HEK293T (cell line): ENCODE data around the gene HBQ1.
"Not testable (repeated sequence)": the region's sequence is repeated elsewhere in the genome, so short reads cannot be mapped to it uniquely, and the experiment has no call there.

ENCODE experiments used
- CTCF ChIA-PET: fragments of 350-600 bp; formaldehyde crosslinking; extraction: SDS; loops from one replicate; lab custom pipeline; 2021; ENCODE audit warnings: antibody characterized with exemption, inconsistent platforms; lab: Yijun Ruan, JAX
- POLR2A ChIA-PET: fragments of 350-600 bp; formaldehyde crosslinking; extraction: SDS; loops from one replicate; lab custom pipeline; 2020; ENCODE audit warnings: antibody characterized with exemption, inconsistent platforms; lab: Yijun Ruan, JAX
- DNase-seq: peaks from one replicate; pipeline ENCODE4 v3.0.0; 2012; ENCODE audit warnings: mixed read lengths; ENCODE audit errors: extremely low spot score
- ARNT ChIP-seq: fragments of 450-650 bp; IDR thresholded peaks from 2 replicates; pipeline ENCODE4 v1.6.1; 2017; ENCODE audit warnings: mild to moderate bottlenecking
- BHLHE40 ChIP-seq: fragments of 450-650 bp; IDR thresholded peaks from 2 replicates; pipeline ENCODE4 v1.6.1; 2016; ENCODE audit warnings: mild to moderate bottlenecking, moderate library complexity, borderline replicate concordance
- CTBP1 ChIP-seq: fragments of 450-650 bp; IDR thresholded peaks from 2 replicates; pipeline ENCODE4 v1.6.1; 2016; ENCODE audit warnings: borderline replicate concordance
- ELF4 ChIP-seq: fragments of 450-650 bp; IDR thresholded peaks from 2 replicates; pipeline ENCODE4 v1.6.1; 2017; ENCODE audit warnings: antibody characterized with exemption
- FOXA1 ChIP-seq: fragments of 450-650 bp; IDR thresholded peaks from 2 replicates; pipeline ENCODE4 v1.6.1; 2016; ENCODE audit warnings: mild to moderate bottlenecking
- FOXK2 ChIP-seq: fragments of 450-650 bp; IDR thresholded peaks from 2 replicates; pipeline ENCODE4 v1.6.1; 2016; ENCODE audit warnings: mild to moderate bottlenecking
- FOXM1 ChIP-seq: fragments of 450-650 bp; IDR thresholded peaks from 2 replicates; pipeline ENCODE4 v1.6.1; 2017; ENCODE audit warnings: mild to moderate bottlenecking, borderline replicate concordance
- HDGF ChIP-seq: fragments of 450-650 bp; IDR thresholded peaks from 2 replicates; pipeline ENCODE4 v1.6.1; 2017; ENCODE audit warnings: antibody characterized with exemption, borderline replicate concordance
- L3MBTL2 ChIP-seq: fragments of 450-650 bp; conservative IDR thresholded peaks from 2 replicates; pipeline ENCODE4 v1.6.1; 2016; ENCODE audit warnings: mild to moderate bottlenecking
- LEF1 ChIP-seq: fragments of 450-650 bp; IDR thresholded peaks from 2 replicates; pipeline ENCODE4 v1.6.1; 2017; ENCODE audit warnings: mild to moderate bottlenecking, borderline replicate concordance
- NFRKB ChIP-seq: fragments of 450-650 bp; IDR thresholded peaks from 2 replicates; pipeline ENCODE4 v1.6.1; 2016; ENCODE audit warnings: mild to moderate bottlenecking, moderate library complexity
- SP1 ChIP-seq: fragments of 450-650 bp; IDR thresholded peaks from 2 replicates; pipeline ENCODE4 v1.6.1; 2017
- SUZ12 ChIP-seq: fragments of 450-650 bp; IDR thresholded peaks from 2 replicates; pipeline ENCODE4 v1.6.1; 2016; ENCODE audit warnings: mild to moderate bottlenecking
- TARDBP ChIP-seq: fragments of 450-650 bp; IDR thresholded peaks from 2 replicates; pipeline ENCODE4 v1.6.1; 2016
- ZNF384 ChIP-seq: fragments of 450-650 bp; IDR thresholded peaks from 2 replicates; pipeline ENCODE4 v1.6.1; 2016
- TF ChIP-seq, protein P1 (sequence below): fragments of 450-650 bp; IDR thresholded peaks from 2 replicates; pipeline ENCODE4 v1.6.1; 2016

Gene HBQ1

DNA sequence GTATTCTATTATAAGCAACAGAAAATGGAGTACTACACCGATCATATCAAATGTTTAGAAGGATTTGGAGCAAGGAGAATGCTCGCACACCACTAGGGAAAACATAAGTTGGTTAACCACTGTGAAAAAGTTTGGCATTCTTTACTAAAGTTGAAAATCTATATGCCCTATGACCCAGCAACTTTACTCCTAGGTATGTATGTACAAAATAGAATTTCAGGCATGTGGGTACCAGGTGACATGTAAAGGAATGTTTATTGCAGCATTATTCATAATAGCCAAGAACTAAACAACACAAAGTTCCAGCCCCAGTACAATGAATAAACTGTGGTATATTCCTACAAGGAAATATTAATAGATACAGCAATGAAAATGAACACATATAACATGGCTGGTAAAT is 33.6 kb upstream of the HBQ1 start:
- no peak for TF ChIP-seq SP1
- TF ChIP-seq, protein P1, sequence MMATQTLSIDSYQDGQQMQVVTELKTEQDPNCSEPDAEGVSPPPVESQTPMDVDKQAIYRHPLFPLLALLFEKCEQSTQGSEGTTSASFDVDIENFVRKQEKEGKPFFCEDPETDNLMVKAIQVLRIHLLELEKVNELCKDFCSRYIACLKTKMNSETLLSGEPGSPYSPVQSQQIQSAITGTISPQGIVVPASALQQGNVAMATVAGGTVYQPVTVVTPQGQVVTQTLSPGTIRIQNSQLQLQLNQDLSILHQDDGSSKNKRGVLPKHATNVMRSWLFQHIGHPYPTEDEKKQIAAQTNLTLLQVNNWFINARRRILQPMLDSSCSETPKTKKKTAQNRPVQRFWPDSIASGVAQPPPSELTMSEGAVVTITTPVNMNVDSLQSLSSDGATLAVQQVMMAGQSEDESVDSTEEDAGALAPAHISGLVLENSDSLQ, result no peak
- TF ChIP-seq TARDBP, result no peak
- TF ChIP-seq BHLHE40, result no peak
- TF ChIP-seq FOXK2, result no peak
- TF ChIP-seq LEF1, result no peak
- TF ChIP-seq FOXA1, result no peak
- no peak for TF ChIP-seq NFRKB
- no peak for TF ChIP-seq SUZ12
- TF ChIP-seq ELF4, result no peak
- TF ChIP-seq FOXM1, result no peak
- TF ChIP-seq L3MBTL2, result no peak
- TF ChIP-seq ARNT, result no peak
- no peak for TF ChIP-seq HDGF
- TF ChIP-seq ZNF384, result no peak
- TF ChIP-seq CTBP1, result no peak
- ChIA-PET CTCF (no interaction called here), POLR2A (no interaction called here)
- DNase-seq, result no peak

DNA sequence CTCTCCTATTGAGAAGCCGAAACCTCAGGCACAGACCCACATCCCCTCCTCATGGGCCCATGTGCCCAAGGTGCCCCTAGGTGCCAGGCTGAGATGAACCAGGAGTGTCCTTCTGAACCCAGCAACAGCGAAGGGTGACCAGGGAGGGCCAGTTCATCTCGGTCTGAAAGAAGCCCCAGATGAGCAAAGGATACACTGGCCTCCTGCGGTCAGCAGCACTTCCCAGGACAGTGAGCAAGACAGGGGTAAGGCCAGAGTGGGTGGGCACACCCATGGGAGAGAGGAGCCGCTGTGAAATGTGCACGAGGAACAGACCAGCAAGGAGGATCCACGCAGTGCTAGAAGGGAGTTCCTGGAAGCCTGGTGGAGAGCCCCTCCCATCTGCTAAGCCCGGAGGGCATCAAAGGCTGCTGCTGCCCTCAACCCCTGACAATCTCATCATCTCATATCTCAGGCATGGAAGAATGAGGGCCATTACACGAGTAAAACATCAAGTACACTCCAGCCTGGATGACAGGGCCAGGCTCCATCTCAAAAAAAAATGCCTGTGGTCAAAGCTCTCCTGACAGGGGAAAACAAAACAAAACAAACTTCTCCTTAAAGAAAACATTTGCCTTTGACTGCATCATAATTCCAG is 31.1 kb upstream of the HBQ1 start:
- no peak for DNase-seq
- ChIA-PET POLR2A (interaction anchor here (1.1 kb wide), 1 partner anchor 9 kb away, joined by 3 read pairs; no protein-coding TSS in a partner anchor), CTCF (no interaction called here)
- no peak for TF ChIP-seq FOXK2
- TF ChIP-seq ZNF384, result no peak
- no peak for TF ChIP-seq L3MBTL2
- TF ChIP-seq BHLHE40, result no peak
- no peak for TF ChIP-seq ARNT
- no peak for TF ChIP-seq SP1
- TF ChIP-seq NFRKB, result no peak
- no peak for TF ChIP-seq SUZ12
- TF ChIP-seq LEF1, result no peak
- no peak for TF ChIP-seq CTBP1
- TF ChIP-seq, protein P1, result no peak

DNA sequence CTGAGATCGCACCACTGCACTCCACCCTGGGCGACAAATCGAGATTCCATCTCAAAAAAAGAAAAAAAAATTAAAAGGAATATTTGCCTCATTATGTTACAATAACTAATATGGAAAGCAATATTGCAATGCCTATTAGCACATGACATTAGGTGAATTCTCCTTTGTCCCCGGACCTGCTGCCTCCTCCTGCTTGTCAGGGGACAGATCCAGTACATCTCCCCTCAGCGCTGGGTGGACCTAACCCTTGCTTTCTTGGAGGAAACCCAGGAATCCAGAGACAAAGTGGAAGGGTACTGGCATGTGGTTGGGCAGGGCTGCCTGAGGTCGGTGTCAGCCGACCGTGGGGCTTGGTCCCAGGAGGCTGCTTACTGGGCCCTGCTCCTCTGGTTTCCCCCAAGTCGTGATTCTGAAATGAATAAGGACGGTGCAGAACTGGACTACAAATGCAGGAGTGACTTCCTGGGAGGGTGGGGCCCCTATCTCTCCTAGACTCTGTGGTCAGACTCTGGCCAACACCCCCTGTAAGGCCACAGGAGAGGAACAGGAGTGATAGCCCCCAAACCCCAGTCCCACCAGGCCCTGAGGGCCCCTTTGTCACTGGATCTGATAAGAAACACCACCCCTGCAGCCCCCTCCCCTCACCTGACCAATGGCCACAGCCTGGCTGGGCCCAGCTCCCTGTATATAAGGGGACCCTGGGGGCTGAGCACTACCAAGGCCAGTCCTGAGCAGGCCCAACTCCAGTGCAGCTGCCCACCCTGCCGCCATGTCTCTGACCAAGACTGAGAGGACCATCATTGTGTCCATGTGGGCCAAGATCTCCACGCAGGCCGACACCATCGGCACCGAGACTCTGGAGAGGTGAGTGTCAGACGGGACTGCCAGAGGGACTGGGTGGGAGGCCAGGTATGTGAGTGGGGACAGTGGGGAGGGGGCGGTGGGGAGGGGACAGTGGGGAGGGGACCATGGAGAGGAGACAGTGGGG is 27.8 kb upstream of the HBQ1 start, which contains the start of gene HBZ:
TSS of gene HBZ (plus strand) at position 504 of the 988 bp plus-strand sequence. CDS start at position 770, 266 bp downstream.
- DNase-seq, result no peak
- TF ChIP-seq NFRKB (no peak), TARDBP (no peak), ZNF384 (no peak), FOXM1 (no peak), SP1 (no peak), ARNT (no peak), LEF1 (no peak), ELF4 (no peak), CTBP1 (no peak), SUZ12 (no peak), BHLHE40 (no peak)
- TF ChIP-seq, protein P1, result no peak
- POLR2A ChIA-PET, result no interaction called here
- CTCF ChIA-PET, result interaction anchor here (1.0 kb wide), 1 partner anchor 56 kb away, joined by 4 read pairs; no protein-coding TSS in a partner anchor

DNA sequence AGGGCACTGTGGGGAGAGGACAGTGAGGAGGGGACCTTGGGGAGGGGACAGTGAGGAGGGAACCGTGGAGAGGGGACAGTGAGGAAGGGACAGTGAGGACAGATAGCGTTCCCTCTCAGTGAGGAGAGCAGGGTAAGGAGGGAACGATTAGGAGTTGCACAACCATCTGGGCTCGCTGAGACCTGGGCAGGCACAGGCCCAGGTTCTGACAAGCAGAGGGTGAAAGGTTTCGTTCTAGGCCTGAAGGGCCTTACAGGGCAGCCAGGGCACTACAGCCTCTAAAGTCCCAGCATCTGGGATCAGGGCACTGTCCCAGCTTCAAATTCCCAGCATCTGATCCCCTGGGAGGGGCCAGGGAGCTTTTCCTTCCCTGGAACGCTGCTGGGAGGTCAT is 27.1 kb upstream of the HBQ1 start:
- POLR2A ChIA-PET, CTCF ChIA-PET, DNase-seq: not testable (repeated sequence)

DNA sequence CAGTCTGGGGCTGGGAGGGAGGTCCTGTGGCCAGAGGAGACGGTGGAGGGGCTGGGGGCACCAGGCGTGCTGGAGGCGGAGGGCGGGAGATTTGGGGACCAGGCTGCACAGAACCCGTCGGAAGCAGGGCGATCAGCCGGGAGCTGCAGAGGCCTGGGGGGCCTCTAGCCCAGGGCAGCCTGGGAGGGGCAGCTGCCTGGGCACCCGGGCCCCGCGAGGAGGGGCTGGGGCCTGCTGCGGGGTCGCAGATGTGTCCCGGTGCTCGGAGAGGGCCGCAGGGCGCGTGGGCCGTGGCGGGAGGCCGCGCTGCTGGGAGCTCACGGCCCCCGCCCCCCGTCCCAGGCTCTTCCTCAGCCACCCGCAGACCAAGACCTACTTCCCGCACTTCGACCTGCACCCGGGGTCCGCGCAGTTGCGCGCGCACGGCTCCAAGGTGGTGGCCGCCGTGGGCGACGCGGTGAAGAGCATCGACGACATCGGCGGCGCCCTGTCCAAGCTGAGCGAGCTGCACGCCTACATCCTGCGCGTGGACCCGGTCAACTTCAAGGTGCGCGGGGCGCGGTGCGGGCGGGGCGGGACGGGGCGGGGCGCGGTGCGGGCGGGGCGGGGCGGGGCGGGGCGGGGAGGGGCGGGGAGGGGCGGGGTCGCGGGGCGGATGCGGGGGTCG is 26.6 kb upstream of the HBQ1 start:
- POLR2A ChIA-PET, DNase-seq, CTCF ChIA-PET: not testable (repeated sequence)
